Glutamatergic neuron (in vitro differentiated cells): Measurements from ENCODE around the gene FBXW2. TPM values are rescaled to one million over a fixed set of nuclear protein-coding genes. Genes with fewer than 3 reads are reported as not detected.

Experiments
- DNase-seq: peaks from one replicate; pipeline ENCODE4 v3.0.0; 2022
- H3K27ac Mint-ChIP-seq: one replicate; pipeline ENCODE4 v1.8.0; 2020; ENCODE audit warnings: mild to moderate bottlenecking, mixed read lengths, inconsistent platforms; ENCODE audit not compliant: unreplicated experiment
- H3K27me3 Mint-ChIP-seq: one replicate; pipeline ENCODE4 v1.8.0; 2020; ENCODE audit warnings: mild to moderate bottlenecking, moderate library complexity, mixed read lengths, inconsistent platforms; ENCODE audit not compliant: unreplicated experiment
- H3K36me3 Mint-ChIP-seq: one replicate; pipeline ENCODE4 v1.8.0; 2020; ENCODE audit warnings: mild to moderate bottlenecking, mixed read lengths, inconsistent platforms; ENCODE audit not compliant: unreplicated experiment
- H3K4me1 Mint-ChIP-seq: one replicate; pipeline ENCODE4 v1.8.0; 2020; ENCODE audit warnings: mild to moderate bottlenecking, low read depth, mixed read lengths, inconsistent platforms; ENCODE audit not compliant: unreplicated experiment
- H3K4me3 Mint-ChIP-seq: one replicate; pipeline ENCODE4 v1.8.0; 2020; ENCODE audit warnings: mild to moderate bottlenecking, mixed read lengths, inconsistent platforms; ENCODE audit not compliant: unreplicated experiment
- H3K9me3 Mint-ChIP-seq: one replicate; pipeline ENCODE4 v1.8.0; 2020; ENCODE audit warnings: mild to moderate bottlenecking, moderate library complexity, mixed read lengths, inconsistent platforms; ENCODE audit not compliant: unreplicated experiment
- CTCF ChIP-seq: fragments of 200-600 bp; sonication (generic); IDR thresholded peaks from one replicate; pipeline ENCODE4 v1.5.0; 2021; ENCODE audit not compliant: partially characterized antibody, unreplicated experiment
- total RNA-seq: library from RNA; stranded (reverse); fragmentation: NEBNext Ultra II Directional; extraction: Animal tissue kit (Norgen Biotek cat#: 25700); gene quantifications from one replicate; pipeline ENCODE4 v1.2.1, GENCODE V29; 2021; ENCODE audit not compliant: unreplicated experiment

FBXW2 gene
- total RNA-seq, 1 donor from 2014 or later, result 67.2 TPM

DNA sequence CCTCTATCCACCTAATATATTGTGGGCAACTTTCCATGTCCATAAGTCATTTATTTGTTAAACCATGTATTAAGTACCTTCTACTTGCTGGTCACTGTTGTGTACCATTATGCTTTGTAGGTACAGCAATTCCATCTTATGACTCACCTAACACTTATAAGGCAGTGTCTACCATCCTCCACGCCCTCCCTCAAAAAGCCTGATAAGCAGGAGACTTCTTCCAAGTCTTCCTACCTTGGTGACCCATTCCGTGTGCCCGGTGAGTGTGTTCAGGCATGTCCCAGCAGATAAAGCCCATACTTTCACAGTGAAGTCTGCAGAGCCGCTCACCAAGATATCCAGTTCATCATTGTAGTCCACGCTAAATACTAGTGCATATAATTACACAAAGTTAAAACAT is 17.4 kb downstream of the FBXW2 start:
- Mint-ChIP-seq H3K36me3 (no peaks in the 10 kb centered on the region), H3K4me1 (no peaks in the 10 kb centered on the region), H3K4me3 (no peak overlapping the region), H3K9me3 (no peaks in the 10 kb centered on the region), H3K27ac (no peak overlapping the region), H3K27me3 (no peaks in the 10 kb centered on the region)
- no peak for DNase-seq
- no peak for TF ChIP-seq CTCF

DNA sequence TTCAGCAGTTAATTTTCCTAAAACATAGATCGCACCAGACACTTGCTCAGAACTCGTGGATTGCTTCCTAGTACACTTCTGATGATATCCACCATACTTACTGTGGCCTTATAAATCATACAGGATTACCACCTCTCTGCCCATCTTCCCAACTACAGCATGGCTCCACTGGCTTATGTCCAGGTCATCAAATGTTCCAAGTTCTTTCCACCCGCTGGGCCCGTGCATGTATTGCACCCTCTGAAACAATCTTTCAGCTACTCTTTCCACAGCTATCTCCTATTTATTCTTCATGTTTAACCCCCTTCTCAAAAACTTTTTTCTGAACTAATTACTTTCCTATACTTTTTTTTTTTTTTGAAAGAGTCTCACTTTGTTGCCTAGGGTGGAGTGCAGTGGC is 18.5 kb downstream of the FBXW2 start:
- no peak for TF ChIP-seq CTCF
- H3K4me3 Mint-ChIP-seq, result no peak overlapping the region
- H3K27me3 Mint-ChIP-seq, result no peaks in the 10 kb centered on the region
- H3K4me1 Mint-ChIP-seq, result no peaks in the 10 kb centered on the region
- H3K9me3 Mint-ChIP-seq, result no peaks in the 10 kb centered on the region
- H3K27ac Mint-ChIP-seq, result no peak overlapping the region
- H3K36me3 Mint-ChIP-seq, result no peaks in the 10 kb centered on the region
- DNase-seq, result no peak

DNA sequence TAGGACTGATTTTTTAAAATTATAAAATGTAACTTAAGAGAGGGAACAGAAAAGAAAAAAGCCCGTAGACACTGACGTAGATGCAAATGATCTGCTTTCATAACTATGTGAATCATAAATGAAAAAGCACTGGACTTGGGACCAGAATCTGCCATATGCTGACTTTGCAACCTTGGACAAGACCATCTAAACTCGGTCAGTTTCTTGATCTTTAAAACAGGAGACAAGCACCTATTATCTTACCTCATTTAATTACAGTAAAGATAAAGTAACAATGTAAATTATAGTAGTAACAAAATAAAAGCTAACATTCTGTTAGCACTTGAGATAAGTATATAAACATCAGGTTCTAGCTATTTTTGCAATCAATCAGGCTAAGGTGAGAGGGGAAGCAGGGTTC is 20.0 kb downstream of the FBXW2 start:
- Mint-ChIP-seq H3K36me3 (no peaks in the 10 kb centered on the region), H3K27ac (no peak overlapping the region), H3K27me3 (no peaks in the 10 kb centered on the region), H3K4me3 (no peak overlapping the region), H3K9me3 (no peaks in the 10 kb centered on the region), H3K4me1 (no peaks in the 10 kb centered on the region)
- no peak for DNase-seq
- no peak for TF ChIP-seq CTCF

GRCh38 chr9:120770931-120771330 is 22.3 kb downstream of the FBXW2 start:
- no peak for TF ChIP-seq CTCF
- Mint-ChIP-seq H3K36me3 (no peaks in the 10 kb centered on the region), H3K4me1 (peaks cover 2% of the 10 kb centered on the region), H3K9me3 (no peaks in the 10 kb centered on the region), H3K4me3 (no peak overlapping the region), H3K27ac (no peak overlapping the region), H3K27me3 (no peaks in the 10 kb centered on the region)
- DNase-seq, result no peak

- H3K9me3 Mint-ChIP-seq, result no peaks in the 10 kb centered on the region
- H3K4me3 Mint-ChIP-seq, result no peak overlapping the region
- TF ChIP-seq CTCF, result no peak
- H3K4me1 Mint-ChIP-seq, result peaks cover 4% of the 10 kb centered on the region
- no peak overlapping the region for H3K27ac Mint-ChIP-seq
- no peaks in the 10 kb centered on the region for H3K27me3 Mint-ChIP-seq
- no peaks in the 10 kb centered on the region for H3K36me3 Mint-ChIP-seq
- DNase-seq, result no peak
These were observed 24.3 kb downstream of the FBXW2 start for GRCh38 chr9:120768886-120769285.
